CD14-positive monocyte (primary cell): Measurements from ENCODE around the gene PAIP2. TPM values are rescaled to one million over a fixed set of nuclear protein-coding genes. Genes with fewer than 3 reads are reported as not detected.
A peak's percentile ranks its signal among the peaks of the same experiment; 100 is the strongest.

Experiments
- DNase-seq, 3 donors: peaks; one replicate each; pipeline ENCODE4 v3.0.0-alpha.2; 2011 to 2022
- H2AFZ ChIP-seq: 2 replicates; pipeline ENCODE4 v1.6.0; 2012; ENCODE audit warnings: mild to moderate bottlenecking, low read depth, low read length, inconsistent platforms; ENCODE audit not compliant: insufficient read depth, poor library complexity, severe bottlenecking
- H3K27ac ChIP-seq, 2 donors: 1 replicate in 1 of 2; 2 replicates in 1 of 2; pipeline ENCODE4 v1.5.1; 2012 to 2013; ENCODE audit warnings: low read length in 2 of 2, control low read depth in 1 of 2, inconsistent platforms in 1 of 2, low read depth in 1 of 2, mild to moderate bottlenecking in 1 of 2
- H3K27me3 ChIP-seq, 2 donors: one replicate each; pipeline versions ENCODE4 v1.6.0 to v1.6.1; 2011 to 2013; ENCODE audit warnings: low read length in 2 of 2; ENCODE audit not compliant: control insufficient read depth in 2 of 2, insufficient read depth in 2 of 2
- H3K36me3 ChIP-seq, 2 donors: replicated peaks in 1 of 2; 1 replicate in 1 of 2; 2 replicates in 1 of 2; pipeline versions ENCODE4 v1.5.1 to v1.6.1; 2012 to 2013; ENCODE audit warnings: low read length in 2 of 2, control low read depth in 1 of 2, inconsistent platforms in 1 of 2, mild to moderate bottlenecking in 1 of 2; ENCODE audit not compliant: insufficient read depth in 2 of 2, control insufficient read depth in 1 of 2
- H3K4me1 ChIP-seq, 2 donors: 1 replicate in 1 of 2; 2 replicates in 1 of 2; pipeline versions ENCODE4 v1.5.1 to v1.6.1; 2012 to 2013; ENCODE audit warnings: low read length in 2 of 2, control low read depth in 1 of 2, inconsistent platforms in 1 of 2, mild to moderate bottlenecking in 1 of 2, moderate library complexity in 1 of 2; ENCODE audit not compliant: insufficient read depth in 2 of 2, control insufficient read depth in 1 of 2
- H3K4me2 ChIP-seq: replicated peaks from 2 replicates; pipeline ENCODE3; 2012; ENCODE audit warnings: low read length, moderate library complexity, mild to moderate bottlenecking; ENCODE audit not compliant: poor library complexity, severe bottlenecking; ENCODE audit errors: extremely low read depth
- H3K4me3 ChIP-seq, 3 experiments: fragments of 200-600 bp in 1 of 3; sonication (generic) in 1 of 3; replicated peaks in 1 of 3; 1 replicate in 2 of 3; 2 replicates in 1 of 3; pipeline ENCODE4 v1.5.1; 2011 to 2013; ENCODE audit warnings: low read length in 3 of 3, mild to moderate bottlenecking in 3 of 3, control low read depth in 2 of 3, low read depth in 2 of 3, inconsistent platforms in 1 of 3, moderate library complexity in 1 of 3
- H3K79me2 ChIP-seq: 2 replicates; pipeline ENCODE4 v1.6.0; 2012; ENCODE audit warnings: mild to moderate bottlenecking, control low read depth, inconsistent platforms, low read length, moderate library complexity; ENCODE audit not compliant: insufficient read depth
- H3K9ac ChIP-seq: 2 replicates; pipeline ENCODE4 v1.6.0; 2017; ENCODE audit warnings: low read length, mild to moderate bottlenecking; ENCODE audit not compliant: insufficient read depth, poor library complexity, severe bottlenecking
- H3K9me3 ChIP-seq, 2 donors: replicated peaks in 1 of 2; 1 replicate in 1 of 2; 2 replicates in 1 of 2; pipeline versions ENCODE4 v1.5.1 to v1.6.1; 2012 to 2013; ENCODE audit warnings: low read length in 2 of 2, control low read depth in 1 of 2; ENCODE audit not compliant: control insufficient read depth in 1 of 2, insufficient read depth in 1 of 2
- H4K20me1 ChIP-seq: 2 replicates; pipeline ENCODE4 v1.6.0; 2012; ENCODE audit warnings: mild to moderate bottlenecking, low read length, control low read depth, moderate library complexity; ENCODE audit not compliant: insufficient read depth
- H3K27ac Mint-ChIP-seq, 7 donors: one replicate each; pipeline ENCODE4 v1.8.0; 2020; ENCODE audit warnings: mild to moderate bottlenecking in 7 of 7, mixed read lengths in 7 of 7, moderate library complexity in 6 of 7, inconsistent platforms in 2 of 7
- H3K27me3 Mint-ChIP-seq, 3 donors: one replicate each; pipeline ENCODE4 v1.8.0; 2021 to 2022; ENCODE audit warnings: low read depth in 3 of 3, mild to moderate bottlenecking in 3 of 3, mixed read lengths in 3 of 3, moderate library complexity in 3 of 3, inconsistent platforms in 1 of 3
- H3K36me3 Mint-ChIP-seq, 2 donors: one replicate each; pipeline ENCODE4 v1.8.0; 2020; ENCODE audit warnings: mixed read lengths in 2 of 2, inconsistent platforms in 1 of 2, mild to moderate bottlenecking in 1 of 2
- H3K4me1 Mint-ChIP-seq: one replicate; pipeline ENCODE4 v1.8.0; 2020; ENCODE audit warnings: mild to moderate bottlenecking, mixed read lengths
- H3K4me3 Mint-ChIP-seq, 2 donors: one replicate each; pipeline ENCODE4 v1.8.0; 2020; ENCODE audit warnings: mild to moderate bottlenecking in 2 of 2, mixed read lengths in 2 of 2, moderate library complexity in 1 of 2
- H3K9me3 Mint-ChIP-seq, 7 donors: one replicate each; pipeline ENCODE4 v1.8.0; 2020 to 2022; ENCODE audit warnings: mixed read lengths in 7 of 7, mild to moderate bottlenecking in 6 of 7, moderate library complexity in 6 of 7, inconsistent platforms in 2 of 7
- CTCF ChIP-seq: fragments of 200-600 bp; IDR thresholded peaks from one replicate; pipeline ENCODE4 v1.8.0; 2022; ENCODE audit warnings: antibody characterized with exemption, mild to moderate bottlenecking
- WGBS: methylation state at CpG from one replicate; pipeline ENCODE4 v1.1.5; 2013; ENCODE audit warnings: missing lambda C conversion rate; ENCODE audit not compliant: insufficient coverage; 5-methylcytosine and 5-hydroxymethylcytosine counted together
- intact Hi-C, 2 donors: fragments of 100-400 bp; cut with micrococcal nuclease; formaldehyde crosslinking; loops; one replicate each; pipeline versions ENCODE4 v1.15.0 to v1.15.1; 2023
- polyA plus RNA-seq, 3 donors: library from polyadenylated mRNA; depleted of rRNA in 1 of 3; unstranded in 2 of 3; stranded (reverse) in 1 of 3; fragments of 300-500 nt in 2 of 3; fragments of >200 nt in 1 of 3; fragmentation: Illumina TruSeq in 2 of 3; gene quantifications; 1 replicate in 2 of 3; 2 replicates in 1 of 3; pipeline ENCODE4 v1.2.3, GENCODE V29; 2012 to 2021

PAIP2 gene
- polyA plus RNA-seq, 3 donors, result 68.3 to 325 (median 313) TPM

GRCh38 chr5:139391570-139392323 is 50.1 kb downstream of the PAIP2 start:
- WGBS, result 36% methylated on average over 27 of the region's 33 CpGs
- H3K4me3 ChIP-seq, result peak overlapping the region in 1 of 3 experiments; percentile 82
- no peak overlapping the region for H3K27ac ChIP-seq
- H3K27ac Mint-ChIP-seq, result peak overlapping the region in 3 of 7 donors; percentile 21 to 47 (median 42)
- no peaks in the 10 kb centered on the region for H3K79me2 ChIP-seq
- no peaks in the 10 kb centered on the region for H3K36me3 ChIP-seq
- H3K27me3 Mint-ChIP-seq, result peaks cover 48 to 67% (median 59%) of the 10 kb centered on the region in 3 donors
- H3K9ac ChIP-seq, result peak overlapping the region; percentile 42
- no peak for DNase-seq
- H3K4me2 ChIP-seq, result peak overlapping the region; percentile 89
- peaks cover 28 to 40% of the 10 kb centered on the region in 2 donors for H3K4me1 ChIP-seq
- intact Hi-C loops, result no loop called here
- peak overlapping the region; percentile 96 for H2AFZ ChIP-seq
- H3K27me3 ChIP-seq, result peaks cover 12 to 41% of the 10 kb centered on the region in 2 donors
- H3K36me3 Mint-ChIP-seq, result peaks cover 5% of the 10 kb centered on the region in 2 donors
- H3K9me3 Mint-ChIP-seq, result peaks cover 0 to 9% (median 5%) of the 10 kb centered on the region in 7 donors
- H3K9me3 ChIP-seq, result peaks cover 0 to 5% of the 10 kb centered on the region in 2 donors
- H4K20me1 ChIP-seq, result no peaks in the 10 kb centered on the region
- no peak for TF ChIP-seq CTCF
- peak overlapping the region; percentile 76 to 92 for H3K4me3 Mint-ChIP-seq
- peaks cover 37% of the 10 kb centered on the region for H3K4me1 Mint-ChIP-seq

GRCh38 chr5:139392324-139392677 is 50.6 kb downstream of the PAIP2 start:
- Mint-ChIP-seq H3K27me3 (peaks cover 48 to 68% (median 56%) of the 10 kb centered on the region in 3 donors), H3K36me3 (peaks cover 5% of the 10 kb centered on the region in 2 donors), H3K9me3 (peaks cover 0 to 9% (median 5%) of the 10 kb centered on the region in 7 donors), H3K4me3 (peak overlapping the region; percentile 89 to 94), H3K27ac (no peak overlapping the region), H3K4me1 (peaks cover 41% of the 10 kb centered on the region)
- Histone ChIP-seq H3K9me3 (peaks cover 0 to 5% of the 10 kb centered on the region in 2 donors), H3K9ac (peak overlapping the region; percentile 42), H3K27ac (no peak overlapping the region), H3K27me3 (peaks cover 12 to 41% of the 10 kb centered on the region in 2 donors), H3K4me3 (peak overlapping the region in 1 of 3 experiments; percentile 82), H2AFZ (peak overlapping the region; percentile 96), H3K4me2 (peak overlapping the region; percentile 89), H4K20me1 (no peaks in the 10 kb centered on the region), H3K79me2 (no peaks in the 10 kb centered on the region), H3K4me1 (peaks cover 28 to 40% of the 10 kb centered on the region in 2 donors), H3K36me3 (no peaks in the 10 kb centered on the region)
- no peak for TF ChIP-seq CTCF
- intact Hi-C loops, result no loop called here
- WGBS, result 2% methylated on average over 31 of the region's 36 CpGs
- DNase-seq, result no peak
